GM21423 (cell line): ENCODE results near the gene CGB2.
"Not testable (repeated sequence)": the region's sequence is repeated elsewhere in the genome, so short reads cannot be mapped to it uniquely, and the experiment has no call there.

Source experiments
- ATAC-seq: cut with Tn5 transposase; IDR thresholded peaks from one replicate; pipeline ENCODE4 v1.9.1; 2021; ENCODE audit warnings: mild to moderate bottlenecking, moderate library complexity; ENCODE audit not compliant: unreplicated experiment

Gene CGB2

DNA sequence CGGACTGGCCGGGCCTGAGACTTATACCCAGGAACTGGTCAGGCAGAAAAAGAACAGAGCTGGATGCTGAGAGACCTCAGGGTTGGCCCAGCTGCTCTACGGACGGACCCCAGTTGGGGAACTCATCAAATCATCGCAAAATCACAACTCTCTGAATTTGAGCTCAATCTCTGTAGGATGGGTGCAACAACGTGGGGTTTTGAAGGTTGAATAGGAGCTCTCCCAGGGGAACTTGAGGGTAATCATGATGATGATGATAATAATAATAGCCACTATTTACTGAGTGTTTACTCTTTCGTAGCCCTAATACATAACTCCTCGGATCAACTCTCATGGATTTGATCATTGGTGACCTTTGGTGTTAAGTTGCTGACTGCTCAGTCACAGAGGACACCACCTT lies 1.4 kb upstream of the CGB2 start:
- not testable (repeated sequence) for ATAC-seq

GRCh38 chr19:49036815-49037214 lies 5.1 kb downstream of the CGB2 start, which contains the start of gene CGB1:
Gene CGB1 (minus strand): TSS chr19:49036895. CDS start chr19:49036711, 184 bp downstream.
- not testable (repeated sequence) for ATAC-seq

DNA sequence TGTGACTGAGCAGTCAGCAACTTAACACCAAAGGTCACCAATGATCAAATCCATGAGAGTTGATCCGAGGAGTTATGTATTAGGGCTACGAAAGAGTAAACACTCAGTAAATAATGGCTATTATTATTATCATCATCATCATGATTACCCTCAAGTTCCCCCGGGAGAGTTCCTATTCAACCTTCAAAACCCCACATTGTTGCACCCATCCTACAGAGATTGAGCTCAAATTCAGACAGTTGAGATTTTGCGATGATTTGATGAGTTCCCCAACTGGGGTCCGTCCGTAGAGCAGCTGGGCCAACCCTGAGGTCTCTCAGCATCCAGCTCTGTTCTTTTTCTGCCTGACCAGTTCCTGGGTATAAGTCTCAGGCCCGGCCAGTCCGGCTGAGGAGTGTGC lies 6.4 kb downstream of the CGB2 start:
- ATAC-seq, result not testable (repeated sequence)

GRCh38 chr19:49038557-49039276 lies 7.0 kb downstream of the CGB2 start:
- not testable (repeated sequence) for ATAC-seq

- not testable (repeated sequence) for ATAC-seq
Measured at GRCh38 chr19:49039736-49040135, 8.0 kb downstream of the CGB2 start.

DNA sequence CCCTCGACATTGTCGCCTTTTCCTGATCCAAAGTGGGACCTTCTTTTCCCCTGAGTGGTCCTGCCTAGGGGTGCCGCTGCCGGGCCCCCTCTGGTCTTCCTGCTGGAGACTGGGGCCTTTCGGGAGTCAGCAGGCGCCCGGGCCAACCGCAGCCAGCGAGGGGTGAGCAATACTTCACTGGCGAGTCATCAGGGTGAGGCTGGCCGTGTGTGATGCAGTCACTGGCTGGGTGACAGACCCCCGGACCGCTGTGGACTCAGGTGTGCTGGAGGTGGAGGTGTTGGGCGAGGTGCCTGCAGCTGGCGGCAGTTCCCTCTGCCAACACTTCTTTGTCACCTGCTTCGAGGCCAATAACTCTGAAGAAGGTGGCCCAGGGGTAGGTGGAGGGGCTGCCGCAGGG lies 10.5 kb downstream of the CGB2 start:
- ATAC-seq, result no peak

- ATAC-seq, result not testable (repeated sequence)
Measured at GRCh38 chr19:49042666-49043065, 11.0 kb downstream of the CGB2 start.

DNA sequence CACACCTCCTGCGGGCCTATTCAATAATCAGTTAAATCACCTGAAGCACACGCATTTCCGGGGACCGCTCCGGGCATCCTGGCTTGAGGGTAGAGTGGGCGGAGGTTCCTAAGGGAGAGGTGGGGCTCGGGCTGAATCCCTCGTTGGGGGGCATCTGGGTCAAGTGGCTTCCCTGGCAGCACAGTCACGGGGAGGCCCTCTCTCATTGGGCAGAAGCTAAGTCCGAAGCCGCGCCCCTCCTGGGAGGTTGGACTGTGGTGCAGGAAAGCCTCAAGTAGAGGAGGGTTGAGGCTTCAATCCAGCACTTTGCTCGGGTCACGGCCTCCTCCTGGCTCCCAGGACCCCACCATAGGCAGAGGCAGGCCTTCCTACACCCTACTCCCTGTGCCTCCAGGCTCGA lies 11.9 kb downstream of the CGB2 start, which contains the start of gene CGB5:
CGB5 (plus strand) TSS at position 301 of the 400 bp plus-strand sequence. CDS start 362 bp downstream, outside the sequence.
- ATAC-seq, result not testable (repeated sequence)

DNA sequence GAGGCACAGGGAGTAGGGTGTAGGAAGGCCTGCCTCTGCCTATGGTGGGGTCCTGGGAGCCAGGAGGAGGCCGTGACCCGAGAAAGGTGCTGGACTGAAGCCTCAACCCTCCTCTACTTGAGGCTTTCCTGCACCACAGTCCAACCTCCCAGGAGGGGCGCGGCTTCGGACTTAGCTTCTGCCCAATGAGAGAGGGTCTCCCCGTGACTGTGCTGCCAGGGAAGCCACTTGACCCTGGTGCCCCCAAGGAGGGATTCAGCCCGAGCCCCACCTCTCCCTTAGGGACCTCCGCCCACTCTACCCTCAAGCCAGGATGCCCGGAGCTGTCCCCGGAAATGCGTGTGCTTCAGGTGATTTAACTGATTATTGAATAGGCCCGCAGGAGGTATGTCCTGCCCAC lies 17.3 kb downstream of the CGB2 start, which contains the start of gene CGB8:
CGB8 (minus strand) TSS at position 101 of the 400 bp plus-strand sequence. CDS start 372 bp downstream, outside the sequence.
- ATAC-seq, result not testable (repeated sequence)

- ATAC-seq, result not testable (repeated sequence)
Measured at GRCh38 chr19:49049834-49050233, 18.1 kb downstream of the CGB2 start.

DNA sequence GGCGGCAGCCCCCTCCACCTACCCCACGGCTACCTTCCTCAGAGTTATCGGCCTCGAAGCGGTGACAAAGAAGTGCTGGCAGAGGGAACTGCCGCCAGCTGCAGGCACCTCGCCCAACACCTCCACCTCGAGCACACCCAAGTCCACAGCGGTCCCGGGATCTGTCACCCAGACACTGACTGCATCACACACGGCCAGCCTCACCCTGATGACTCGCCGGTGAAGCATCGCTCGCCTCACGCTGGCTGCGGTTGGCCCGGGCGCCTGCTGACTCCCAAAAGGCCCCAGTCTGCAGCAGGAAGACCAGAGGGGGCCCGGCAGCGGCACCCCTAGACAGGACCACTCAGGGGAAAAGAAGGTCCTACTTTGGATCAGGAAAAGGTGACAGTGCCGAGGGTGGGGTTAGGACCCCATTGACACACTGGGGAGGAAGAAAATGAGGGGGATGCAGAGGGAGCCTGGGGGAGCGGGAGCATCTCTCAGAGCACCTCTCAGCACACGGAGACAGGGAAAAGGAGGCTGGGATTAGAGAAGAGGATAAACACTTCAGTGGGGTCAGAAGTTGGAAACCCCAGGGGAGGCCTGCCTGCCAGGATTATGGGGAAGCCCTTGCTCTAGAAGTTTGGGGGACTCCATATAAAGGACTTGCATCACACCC lies 18.8 kb downstream of the CGB2 start:
- ATAC-seq, result not testable (repeated sequence)

- ATAC-seq, result peak; percentile 44
Measured at GRCh38 chr19:49056101-49056901, 24.6 kb downstream of the CGB2 start.

DNA sequence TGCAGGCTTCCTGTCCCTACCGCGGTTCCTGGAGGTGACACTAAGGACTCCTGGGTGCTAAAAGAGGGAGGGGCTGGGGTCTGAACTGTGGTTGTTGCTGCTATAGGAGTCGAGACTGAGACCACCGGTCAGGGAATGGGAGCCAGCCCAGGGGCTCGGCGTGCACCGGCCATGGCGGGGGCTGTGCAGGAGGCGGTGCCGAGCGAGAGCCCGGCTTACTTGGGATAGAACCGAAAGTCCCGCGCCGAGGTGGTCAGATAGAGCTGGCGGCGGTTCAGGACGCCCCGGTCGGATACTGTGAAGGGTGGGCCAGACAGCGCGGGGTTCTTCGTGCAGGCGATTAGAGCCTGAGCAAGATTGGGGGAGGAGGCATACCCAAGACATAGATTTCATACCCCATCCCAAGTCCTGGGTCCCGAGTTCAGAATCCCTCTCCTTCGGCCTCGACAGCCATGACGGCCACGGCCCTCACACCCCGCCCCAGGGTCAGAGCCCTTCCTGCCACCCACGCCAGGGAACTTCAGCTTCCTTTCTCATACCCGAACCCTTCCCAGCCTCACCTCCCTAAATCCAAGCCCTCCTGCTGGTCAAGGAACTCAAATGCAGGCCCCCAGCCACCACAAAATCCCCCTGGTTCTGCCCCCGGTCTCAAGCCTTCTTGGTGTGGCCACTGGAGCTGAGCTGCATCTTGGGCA lies 25.4 kb downstream of the CGB2 start:
- not testable (repeated sequence) for ATAC-seq

- no peak for ATAC-seq
Measured at GRCh38 chr19:49057636-49058234, 26.0 kb downstream of the CGB2 start, which contains the start of gene CGB7. Gene CGB7 (minus strand): TSS chr19:49057749. CDS start chr19:49055375, 2,374 bp downstream.

- no peak for ATAC-seq
Measured at GRCh38 chr19:49058562-49058961, 26.9 kb downstream of the CGB2 start.

- ATAC-seq, result no peak
Measured at GRCh38 chr19:49059053-49059452, 27.4 kb downstream of the CGB2 start.

DNA sequence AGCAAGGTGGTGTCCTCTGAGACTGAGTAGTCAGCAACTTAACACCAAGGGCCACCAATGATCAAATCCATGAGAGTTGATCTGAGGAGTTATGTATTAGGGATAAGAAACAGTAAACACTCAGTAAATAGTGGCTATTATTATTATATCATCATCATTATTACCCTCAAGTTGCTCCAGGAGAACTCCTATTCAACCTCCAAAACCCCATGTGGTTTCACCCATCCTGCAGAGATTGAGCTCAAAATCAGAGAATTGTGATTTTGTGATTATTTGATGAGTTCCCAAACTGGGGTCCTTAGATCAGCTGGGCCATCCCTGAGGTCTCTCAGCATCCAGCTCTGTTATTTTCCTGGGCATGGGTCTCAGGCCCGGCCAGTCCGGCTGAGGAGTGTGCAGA lies 29.3 kb downstream of the CGB2 start:
- no peak for ATAC-seq

GRCh38 chr19:49061445-49061844 lies 29.8 kb downstream of the CGB2 start:
- ATAC-seq, result no peak

- no peak for ATAC-seq
Measured at GRCh38 chr19:49064029-49064629, 32.4 kb downstream of the CGB2 start.
